ENCODE results near the gene P4HTM. TPM values are rescaled to one million over a fixed set of nuclear protein-coding genes. Genes with fewer than 3 reads are reported as not detected.
A peak's percentile ranks its signal among the peaks of the same experiment; 100 is the strongest.
"Not testable (repeated sequence)": the region's sequence is repeated elsewhere in the genome, so short reads cannot be mapped to it uniquely, and the experiment has no call there.

The P4HTM gene
- total RNA-seq, 2 experiments from 2014 or later: 35.2 to 39.6 TPM

DNA sequence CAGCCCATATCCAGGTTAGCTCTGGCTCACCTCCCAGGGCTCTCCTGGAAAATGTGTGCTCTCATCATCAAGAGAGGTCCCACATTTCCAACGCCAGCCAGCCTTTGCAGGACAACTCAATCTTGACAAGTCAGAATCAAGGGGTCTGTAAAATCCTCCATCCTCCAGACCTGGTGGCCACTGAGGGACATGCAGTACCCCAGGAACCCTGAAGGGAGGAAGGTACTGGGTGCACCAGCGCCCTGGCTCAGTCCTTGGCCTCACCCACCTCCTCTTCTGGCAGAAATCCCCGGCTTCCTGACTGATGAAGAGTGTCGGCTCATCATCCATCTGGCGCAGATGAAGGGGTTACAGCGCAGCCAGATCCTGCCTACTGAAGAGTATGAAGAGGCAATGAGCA, 11.1 kb downstream of the P4HTM start:
- ATAC-seq (no peak), DNase-seq (no peak)
- no peaks in the 10 kb centered on the region for H3K27me3 Mint-ChIP-seq (ENCODE audit: low read depth)
- H3K4me3 Mint-ChIP-seq: no peak overlapping the region
- peaks cover 3% of the 10 kb centered on the region for H3K4me1 Mint-ChIP-seq (ENCODE audit: low read depth)
- H3K36me3 Mint-ChIP-seq (ENCODE audit: low read depth): peaks cover 4% of the 10 kb centered on the region
- POLR2A ChIA-PET: interaction anchor here (1.0 to 2.2 kb wide), 2 partner anchors 12 to 16 kb away, joined by 3 to 6 read pairs; partner anchors contain the start of gene P4HTM
- peak overlapping the region; percentile 39 for H3K27ac Mint-ChIP-seq
- CTCF ChIA-PET: interaction anchor here (2.1 kb wide), 1 partner anchor 13 kb away, joined by 8 read pairs; no protein-coding TSS in a partner anchor
- no peaks in the 10 kb centered on the region for H3K9me3 Mint-ChIP-seq (ENCODE audit: insufficient read depth)

GRCh38 chr3:49004352-49005302, 14.6 kb downstream of the P4HTM start:
- H3K4me1 Mint-ChIP-seq (ENCODE audit: low read depth): peaks cover 28% of the 10 kb centered on the region
- DNase-seq (no peak), ATAC-seq (no peak)
- POLR2A ChIA-PET: interaction anchor here (5.9 kb wide), 2 partner anchors 15 to 16 kb away, joined by 73 to 160 read pairs; partner anchors contain the start of genes DALRD3, NDUFAF3 and P4HTM
- H3K27ac Mint-ChIP-seq: no peak overlapping the region
- no peaks in the 10 kb centered on the region for H3K27me3 Mint-ChIP-seq (ENCODE audit: low read depth)
- H3K9me3 Mint-ChIP-seq (ENCODE audit: insufficient read depth): no peaks in the 10 kb centered on the region
- CTCF ChIA-PET: interaction anchor here (0.7 kb wide), 1 partner anchor 17 kb away, joined by 4 read pairs; no protein-coding TSS in a partner anchor
- H3K4me3 Mint-ChIP-seq: no peak overlapping the region
- peaks cover 14% of the 10 kb centered on the region for H3K36me3 Mint-ChIP-seq (ENCODE audit: low read depth)

DNA sequence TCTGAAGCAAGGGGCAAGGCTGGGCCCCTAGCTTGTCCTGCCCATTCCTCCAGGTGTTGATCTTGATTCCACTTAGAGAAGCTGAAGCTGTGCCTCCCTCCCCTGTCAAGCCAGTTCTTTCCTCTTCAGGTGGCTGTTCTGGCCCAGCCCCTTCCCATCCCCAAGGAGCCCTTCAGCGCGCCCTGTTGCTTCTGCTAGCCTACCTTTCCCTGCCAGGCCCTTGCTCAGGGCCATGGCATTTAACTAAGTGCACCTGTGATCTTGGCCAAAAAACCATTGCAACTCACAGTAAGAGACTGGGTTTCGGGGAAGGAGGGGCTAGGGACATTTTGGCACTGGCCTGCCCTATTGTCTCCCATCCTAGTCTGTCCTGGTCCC, 15.3 kb downstream of the P4HTM start:
- DNase-seq (no peak), ATAC-seq (no peak)
- H3K9me3 Mint-ChIP-seq (ENCODE audit: insufficient read depth): no peaks in the 10 kb centered on the region
- ChIA-PET CTCF (no interaction called here), POLR2A (interaction anchor here (5.9 kb wide), 2 partner anchors 14 to 16 kb away, joined by 73 to 160 read pairs; partner anchors contain the start of genes DALRD3, NDUFAF3 and P4HTM)
- peaks cover 28% of the 10 kb centered on the region for H3K4me1 Mint-ChIP-seq (ENCODE audit: low read depth)
- H3K4me3 Mint-ChIP-seq: no peak overlapping the region
- no peak overlapping the region for H3K27ac Mint-ChIP-seq
- peaks cover 14% of the 10 kb centered on the region for H3K36me3 Mint-ChIP-seq (ENCODE audit: low read depth)
- H3K27me3 Mint-ChIP-seq (ENCODE audit: low read depth): no peaks in the 10 kb centered on the region

- Mint-ChIP-seq H3K27ac (peak overlapping the region; percentile 100), H3K9me3 (ENCODE audit: insufficient read depth) (no peaks in the 10 kb centered on the region), H3K4me3 (peak overlapping the region; percentile 100), H3K4me1 (ENCODE audit: low read depth) (peaks cover 28% of the 10 kb centered on the region), H3K27me3 (ENCODE audit: low read depth) (no peaks in the 10 kb centered on the region), H3K36me3 (ENCODE audit: low read depth) (peaks cover 14% of the 10 kb centered on the region)
- CTCF ChIA-PET: interaction anchor here (4.4 to 19.2 kb wide), 2 partner anchors 13 to 15 kb away, joined by 92 to 319 read pairs; partner anchors contain the start of genes DALRD3, NDUFAF3 and P4HTM
- ATAC-seq (no peak), DNase-seq (no peak)
- POLR2A ChIA-PET: interaction anchor here (1.4 to 5.9 kb wide), 5 partner anchors 9 to 334 kb away, joined by 6 to 160 read pairs (median 21); partner anchors contain the start of genes DALRD3, IMPDH2, NDUFAF3 and P4HTM
Observed at GRCh38 chr3:49005998-49006397, 16.0 kb downstream of the P4HTM start.

DNA sequence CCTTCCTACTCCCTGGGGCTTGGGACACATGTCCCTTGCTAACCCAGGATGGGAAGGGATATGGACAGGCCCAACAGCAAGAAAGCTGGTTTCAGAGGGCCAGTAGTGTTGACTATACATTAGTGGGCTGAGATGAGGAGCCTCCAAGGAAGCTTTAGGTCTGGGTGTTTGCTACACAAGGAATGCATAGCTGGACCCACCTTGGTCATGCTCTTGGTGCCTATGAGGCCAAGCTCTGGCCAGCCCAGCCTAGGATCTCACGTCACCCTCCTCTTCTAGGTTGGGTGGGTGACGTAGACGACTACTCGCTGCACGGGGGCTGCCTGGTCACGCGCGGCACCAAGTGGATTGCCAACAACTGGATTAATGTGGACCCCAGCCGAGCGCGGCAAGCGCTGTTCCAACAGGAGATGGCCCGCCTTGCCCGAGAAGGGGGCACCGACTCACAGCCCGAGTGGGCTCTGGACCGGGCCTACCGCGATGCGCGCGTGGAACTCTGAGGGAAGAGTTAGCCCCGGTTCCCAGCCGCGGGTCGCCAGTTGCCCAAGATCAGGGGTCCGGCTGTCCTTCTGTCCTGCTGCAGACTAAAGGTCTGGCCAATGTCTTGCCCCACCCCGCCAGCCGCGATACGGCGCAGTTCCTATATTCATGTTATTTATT, 16.5 kb downstream of the P4HTM start:
- CTCF ChIA-PET: interaction anchor here (0.6 to 19.2 kb wide), 9 partner anchors 12 to 290 kb away, joined by 3 to 319 read pairs (median 5); partner anchors contain the start of genes ARIH2, DALRD3, IP6K2 and NDUFAF3
- Mint-ChIP-seq H3K36me3 (ENCODE audit: low read depth) (peaks cover 14% of the 10 kb centered on the region), H3K4me3 (peak overlapping the region; percentile 100), H3K27ac (peak overlapping the region; percentile 100), H3K9me3 (ENCODE audit: insufficient read depth) (no peaks in the 10 kb centered on the region), H3K27me3 (ENCODE audit: low read depth) (no peaks in the 10 kb centered on the region), H3K4me1 (ENCODE audit: low read depth) (peaks cover 28% of the 10 kb centered on the region)
- POLR2A ChIA-PET: interaction anchor here (0.6 to 5.9 kb wide), 21 partner anchors 10 to 334 kb away, joined by 3 to 160 read pairs (median 4); partner anchors contain the start of genes DALRD3, IMPDH2, IP6K2 and NDUFAF3
- ATAC-seq (peak; percentile 0), DNase-seq (no peak)

DNA sequence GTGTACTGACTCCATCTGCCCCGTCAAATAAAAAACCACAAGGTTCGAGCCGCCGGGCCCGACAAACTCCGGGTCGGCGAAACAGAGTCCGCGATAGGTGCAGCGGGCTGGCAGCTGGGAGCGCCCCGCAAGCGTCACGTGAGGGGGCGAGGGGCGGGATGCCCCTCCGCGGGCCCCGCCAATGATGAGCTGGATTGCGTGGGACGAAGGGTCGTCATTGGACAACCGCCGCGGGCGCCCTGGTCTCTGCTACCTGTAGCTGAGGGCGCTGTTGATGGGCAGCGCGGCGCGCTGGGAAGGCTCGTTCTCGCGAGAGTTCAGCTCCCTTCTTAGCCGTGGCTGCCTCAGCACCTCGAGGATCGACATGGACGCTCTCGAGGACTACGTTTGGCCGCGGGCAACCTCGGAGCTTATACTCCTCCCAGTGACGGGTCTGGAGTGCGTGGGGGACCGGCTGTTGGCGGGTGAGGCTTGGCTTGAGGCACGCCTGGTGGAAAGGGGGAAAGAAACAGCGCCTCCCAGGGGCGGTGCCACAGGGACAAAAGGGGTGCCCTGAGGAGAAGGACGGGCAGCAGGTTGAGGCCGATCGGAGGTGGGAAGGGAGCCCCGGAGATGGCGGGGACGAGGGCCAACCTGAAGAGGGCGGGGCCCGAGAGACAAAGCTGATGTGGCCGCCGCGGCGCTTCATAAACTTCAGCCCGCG, 17.2 kb downstream of the P4HTM start, which contains the start of gene WDR6:
WDR6 (plus strand) TSS at position 324 of the 703 bp plus-strand sequence; CDS start at position 365, 41 bp downstream.
- no peaks in the 10 kb centered on the region for H3K9me3 Mint-ChIP-seq (ENCODE audit: insufficient read depth)
- H3K36me3 Mint-ChIP-seq (ENCODE audit: low read depth): peaks cover 20% of the 10 kb centered on the region
- peak; percentile 99 for DNase-seq
- H3K27me3 Mint-ChIP-seq (ENCODE audit: low read depth): no peaks in the 10 kb centered on the region
- peak within 1 kb of the TSS; percentile 100 for H3K27ac Mint-ChIP-seq
- peaks cover 31% of the 10 kb centered on the region for H3K4me1 Mint-ChIP-seq (ENCODE audit: low read depth)
- ChIA-PET CTCF (interaction anchor here (0.6 to 19.2 kb wide), 9 partner anchors 11 to 290 kb away, joined by 3 to 319 read pairs (median 5); partner anchors contain the start of genes ARIH2, DALRD3, IP6K2 and NDUFAF3), POLR2A (interaction anchor here (0.6 to 5.9 kb wide), 22 partner anchors 10 to 333 kb away, joined by 3 to 160 read pairs (median 4); partner anchors contain the start of genes DALRD3, IMPDH2, IP6K2 and NDUFAF3)
- H3K4me3 Mint-ChIP-seq: peak within 1 kb of the TSS; percentile 100
- ATAC-seq: peak; percentile 94

GRCh38 chr3:49007771-49008528, 17.9 kb downstream of the P4HTM start:
- no peaks in the 10 kb centered on the region for H3K9me3 Mint-ChIP-seq (ENCODE audit: insufficient read depth)
- ChIA-PET CTCF (interaction anchor here (0.9 to 19.2 kb wide), 6 partner anchors 11 to 291 kb away, joined by 4 to 319 read pairs (median 8); partner anchors contain the start of genes ARIH2, DALRD3, IP6K2 and NDUFAF3), POLR2A (interaction anchor here (0.6 to 5.9 kb wide), 15 partner anchors 11 to 292 kb away, joined by 3 to 160 read pairs (median 4); partner anchors contain the start of genes DALRD3, IMPDH2, IP6K2 and NDUFAF3)
- peak overlapping the region; percentile 100 for H3K27ac Mint-ChIP-seq
- DNase-seq: peak; percentile 93
- peak; percentile 73 for ATAC-seq
- peaks cover 29% of the 10 kb centered on the region for H3K4me1 Mint-ChIP-seq (ENCODE audit: low read depth)
- H3K27me3 Mint-ChIP-seq (ENCODE audit: low read depth): no peaks in the 10 kb centered on the region
- peaks cover 24% of the 10 kb centered on the region for H3K36me3 Mint-ChIP-seq (ENCODE audit: low read depth)
- peak overlapping the region; percentile 100 for H3K4me3 Mint-ChIP-seq

DNA sequence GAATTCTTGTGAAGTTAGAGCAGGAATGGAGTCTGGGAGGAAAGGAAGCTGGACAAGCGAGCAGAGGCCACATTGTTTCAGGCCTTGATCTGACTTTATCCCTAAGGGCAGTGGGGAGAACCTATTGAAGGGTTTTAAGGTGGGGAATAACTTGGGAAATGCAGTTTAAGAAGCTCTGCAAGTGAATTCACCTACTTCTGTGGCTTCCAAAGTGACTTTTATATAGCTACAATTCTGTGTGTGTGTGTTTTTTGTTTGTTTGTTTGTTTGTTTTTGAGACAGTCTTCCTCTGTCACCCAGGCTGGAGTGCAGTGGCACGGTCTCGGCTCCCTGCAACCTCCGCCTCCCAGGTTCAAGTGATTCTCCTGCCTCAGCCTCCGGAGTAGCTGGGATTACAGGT, 18.6 kb downstream of the P4HTM start:
- POLR2A ChIA-PET: interaction anchor here (3.1 to 5.9 kb wide), 4 partner anchors 11 to 20 kb away, joined by 16 to 160 read pairs (median 47); partner anchors contain the start of genes DALRD3, IMPDH2, NDUFAF3 and P4HTM
- not testable (repeated sequence) for DNase-seq; H3K27me3 Mint-ChIP-seq (ENCODE audit: low read depth); H3K9me3 Mint-ChIP-seq (ENCODE audit: insufficient read depth); ATAC-seq
- CTCF ChIA-PET: interaction anchor here (0.9 to 19.2 kb wide), 3 partner anchors 10 to 292 kb away, joined by 4 to 319 read pairs (median 92); partner anchors contain the start of genes DALRD3, IP6K2, NDUFAF3 and P4HTM
- H3K36me3 Mint-ChIP-seq (ENCODE audit: low read depth): peaks cover 24% of the 10 kb centered on the region
- peak overlapping the region; percentile 100 for H3K4me3 Mint-ChIP-seq
- H3K4me1 Mint-ChIP-seq (ENCODE audit: low read depth): peaks cover 29% of the 10 kb centered on the region
- peak overlapping the region; percentile 100 for H3K27ac Mint-ChIP-seq

DNA sequence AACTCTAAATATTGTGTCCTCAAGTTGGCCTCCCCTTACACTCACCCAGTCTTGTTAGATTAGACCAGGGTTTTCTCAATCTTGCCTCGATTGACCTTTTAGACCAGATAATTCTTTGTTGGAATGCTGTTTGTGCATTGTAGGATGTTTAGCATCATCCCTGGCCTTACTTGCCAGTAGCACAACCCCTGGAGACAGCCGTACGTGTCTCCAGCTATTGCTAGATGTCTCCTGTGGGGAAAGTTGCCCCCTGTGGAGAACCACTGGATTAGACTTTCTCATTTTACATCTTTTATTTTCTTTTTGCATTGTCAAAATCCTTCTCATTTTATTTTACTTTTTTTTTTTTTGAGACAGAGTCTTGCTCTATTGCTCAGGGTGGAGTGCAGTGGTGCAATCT, 19.4 kb downstream of the P4HTM start:
- H3K27ac Mint-ChIP-seq: peak overlapping the region; percentile 68
- ATAC-seq (no peak), DNase-seq (no peak)
- H3K27me3 Mint-ChIP-seq (ENCODE audit: low read depth): no peaks in the 10 kb centered on the region
- CTCF ChIA-PET: interaction anchor here (4.4 to 19.2 kb wide), 2 partner anchors 9 to 19 kb away, joined by 92 to 319 read pairs; partner anchors contain the start of genes DALRD3, NDUFAF3 and P4HTM
- no peaks in the 10 kb centered on the region for H3K9me3 Mint-ChIP-seq (ENCODE audit: insufficient read depth)
- H3K4me3 Mint-ChIP-seq: no peak overlapping the region
- peaks cover 33% of the 10 kb centered on the region for H3K4me1 Mint-ChIP-seq (ENCODE audit: low read depth)
- POLR2A ChIA-PET: interaction anchor here (0.6 to 5.9 kb wide), 4 partner anchors 10 to 403 kb away, joined by 3 to 160 read pairs (median 44); partner anchors contain the start of genes DALRD3, IMPDH2, NDUFAF3 and P4HTM
- H3K36me3 Mint-ChIP-seq (ENCODE audit: low read depth): peaks cover 25% of the 10 kb centered on the region
